Activated CD4-positive, alpha-beta T cell treated with anti-CD3 and anti-CD28 coated beads, Interleukin-2, amount 10 ng/mL, durations not matched to agents 7 days and 5 days (primary cell): ENCODE results near the gene GSDME. TPM values are rescaled to one million over a fixed set of nuclear protein-coding genes. Genes with fewer than 3 reads are reported as not detected.
A peak's percentile ranks its signal among the peaks of the same experiment; 100 is the strongest.

Source experiments
- CTCF ChIA-PET: fragments of 350-600 bp; sonication (Branson Sonifier 250); formaldehyde crosslinking; loops from one replicate; lab custom pipeline; 2021; ENCODE audit warnings: antibody characterized with exemption; lab: Charles Lee
- POLR2A ChIA-PET: fragments of 350-600 bp; sonication (Branson Sonifier 250); formaldehyde crosslinking; loops from one replicate; lab custom pipeline; 2021; ENCODE audit warnings: antibody characterized with exemption; lab: Charles Lee
- DNase-seq: peaks from one replicate; pipeline ENCODE4 v3.0.0-alpha.2; 2020
- H3K27ac Mint-ChIP-seq: one replicate; pipeline ENCODE4 v1.8.0; 2021; ENCODE audit warnings: mild to moderate bottlenecking, moderate library complexity, mixed read lengths
- H3K27me3 Mint-ChIP-seq: one replicate; pipeline ENCODE4 v1.8.0; 2021; ENCODE audit warnings: mixed read lengths
- H3K36me3 Mint-ChIP-seq: one replicate; pipeline ENCODE4 v1.8.0; 2021; ENCODE audit warnings: low read depth, mixed read lengths
- H3K4me1 Mint-ChIP-seq: one replicate; pipeline ENCODE4 v1.8.0; 2021; ENCODE audit warnings: mixed read lengths
- H3K4me3 Mint-ChIP-seq: one replicate; pipeline ENCODE4 v1.8.0; 2021; ENCODE audit warnings: mild to moderate bottlenecking, moderate library complexity, mixed read lengths
- H3K9me3 Mint-ChIP-seq: one replicate; pipeline ENCODE4 v1.8.0; 2021; ENCODE audit warnings: mixed read lengths
- total RNA-seq, 2 experiments: library from RNA; stranded (reverse); gene quantifications; one replicate each; pipeline ENCODE4 v1.2.3, GENCODE V29; 2021

GSDME gene
- total RNA-seq, 2 experiments from 2014 or later: 1.8 to 2.1 TPM

DNA sequence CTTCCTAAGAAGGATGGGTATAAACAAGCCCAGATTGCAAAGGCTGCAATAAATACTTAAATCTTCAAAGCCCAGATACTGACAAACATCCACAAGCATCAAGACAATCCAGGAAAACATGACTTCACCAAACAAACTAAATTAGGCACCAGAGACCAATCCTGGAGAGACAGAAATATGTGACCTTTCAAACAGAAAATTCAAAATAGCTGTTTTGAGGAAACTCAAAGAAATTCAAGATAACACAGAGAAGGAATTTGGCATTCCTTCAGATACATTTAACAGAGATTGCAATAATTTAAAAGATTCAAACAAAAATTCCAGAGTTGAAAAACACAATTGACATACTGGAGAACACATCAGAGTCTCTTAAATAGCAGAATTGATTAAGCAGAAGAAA, 23.0 kb downstream of the GSDME start:
- no peaks in the 10 kb centered on the region for H3K36me3 Mint-ChIP-seq
- no peak for DNase-seq
- POLR2A ChIA-PET: no interaction called here
- H3K4me3 Mint-ChIP-seq: no peak overlapping the region
- peaks cover 39% of the 10 kb centered on the region for H3K27me3 Mint-ChIP-seq
- CTCF ChIA-PET: no interaction called here
- no peak overlapping the region for H3K27ac Mint-ChIP-seq
- peaks cover 6% of the 10 kb centered on the region for H3K4me1 Mint-ChIP-seq
- H3K9me3 Mint-ChIP-seq: peaks cover 26% of the 10 kb centered on the region

DNA sequence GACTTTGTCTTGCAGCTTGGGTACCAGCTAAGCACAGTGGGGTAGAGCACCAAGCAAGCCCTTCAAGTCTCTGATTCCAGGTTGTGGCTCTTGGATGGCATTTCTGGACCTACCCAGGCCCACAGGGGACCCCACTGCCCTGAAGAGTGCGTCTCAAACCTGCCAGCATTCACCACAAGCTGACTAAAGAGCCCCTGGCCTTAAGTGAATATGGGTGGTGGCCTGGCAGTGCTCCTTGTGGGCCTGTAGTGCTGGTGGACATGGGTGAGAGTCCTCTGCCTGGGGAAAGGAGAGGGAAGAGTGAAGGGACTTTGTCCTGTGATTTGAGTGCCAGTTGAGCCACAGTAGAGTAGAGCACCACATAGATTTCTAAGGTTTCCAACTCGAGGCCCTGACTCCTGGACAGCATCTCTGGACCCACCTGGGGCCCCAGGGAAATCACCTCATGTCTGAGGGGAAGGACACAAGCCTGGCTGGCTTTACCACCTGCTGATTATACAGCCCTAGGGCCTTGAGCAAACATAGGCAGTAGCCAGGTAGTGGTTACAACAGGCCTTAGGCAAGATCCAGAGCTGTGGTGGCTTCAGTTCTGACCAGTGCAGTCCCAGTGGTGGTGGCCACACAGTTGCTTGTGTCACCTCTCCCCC, 23.7 kb downstream of the GSDME start:
- Mint-ChIP-seq H3K4me3 (no peak overlapping the region), H3K4me1 (peaks cover 14% of the 10 kb centered on the region), H3K27ac (no peak overlapping the region), H3K9me3 (peaks cover 20% of the 10 kb centered on the region), H3K36me3 (no peaks in the 10 kb centered on the region), H3K27me3 (peaks cover 32% of the 10 kb centered on the region)
- ChIA-PET POLR2A (no interaction called here), CTCF (interaction anchor here (1.7 kb wide), 1 partner anchor 359 kb away, joined by 6 read pairs; no protein-coding TSS in a partner anchor)
- no peak for DNase-seq

DNA sequence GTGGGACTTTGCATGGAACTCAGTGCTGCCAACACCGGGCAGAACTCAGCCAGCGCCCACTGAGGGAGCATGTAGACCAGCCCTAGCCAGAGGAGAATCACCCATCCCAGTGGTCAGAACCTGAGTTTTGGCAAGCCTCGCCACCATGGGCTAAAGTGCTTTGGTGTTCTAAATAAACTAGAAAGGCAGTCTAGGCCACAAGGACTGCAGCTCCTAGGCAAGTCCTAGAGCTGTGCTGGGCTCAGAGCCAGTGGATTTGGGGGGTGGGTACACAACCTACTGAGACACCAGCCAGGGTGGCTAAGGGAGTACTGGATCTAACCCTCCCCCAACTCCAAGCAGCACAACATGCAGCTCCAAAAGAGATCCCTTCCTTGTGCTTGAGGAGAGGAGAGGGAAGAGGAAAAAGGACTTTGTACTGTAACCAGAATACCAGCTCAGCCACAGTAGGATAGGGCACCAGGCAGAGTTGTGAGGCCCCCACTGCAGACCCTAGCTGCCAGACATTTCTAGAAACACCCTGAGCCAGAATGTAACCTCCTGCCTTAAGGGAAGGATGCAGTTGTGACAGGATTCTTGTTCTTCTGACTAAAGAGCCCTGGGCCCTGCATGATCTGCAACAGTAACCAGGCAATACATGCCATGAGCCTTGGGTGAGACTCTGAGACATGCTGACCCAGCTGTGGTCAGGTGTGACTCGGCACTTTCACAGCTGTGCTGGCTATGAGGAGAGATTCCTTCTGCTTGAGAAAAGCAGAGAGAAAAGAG, 24.4 kb downstream of the GSDME start:
- no peak overlapping the region for H3K27ac Mint-ChIP-seq
- ChIA-PET POLR2A (no interaction called here), CTCF (interaction anchor here (1.7 kb wide), 1 partner anchor 360 kb away, joined by 6 read pairs; no protein-coding TSS in a partner anchor)
- H3K36me3 Mint-ChIP-seq: no peaks in the 10 kb centered on the region
- H3K27me3 Mint-ChIP-seq: peaks cover 25% of the 10 kb centered on the region
- peaks cover 13% of the 10 kb centered on the region for H3K9me3 Mint-ChIP-seq
- DNase-seq: no peak
- no peak overlapping the region for H3K4me3 Mint-ChIP-seq
- H3K4me1 Mint-ChIP-seq: peaks cover 21% of the 10 kb centered on the region

DNA sequence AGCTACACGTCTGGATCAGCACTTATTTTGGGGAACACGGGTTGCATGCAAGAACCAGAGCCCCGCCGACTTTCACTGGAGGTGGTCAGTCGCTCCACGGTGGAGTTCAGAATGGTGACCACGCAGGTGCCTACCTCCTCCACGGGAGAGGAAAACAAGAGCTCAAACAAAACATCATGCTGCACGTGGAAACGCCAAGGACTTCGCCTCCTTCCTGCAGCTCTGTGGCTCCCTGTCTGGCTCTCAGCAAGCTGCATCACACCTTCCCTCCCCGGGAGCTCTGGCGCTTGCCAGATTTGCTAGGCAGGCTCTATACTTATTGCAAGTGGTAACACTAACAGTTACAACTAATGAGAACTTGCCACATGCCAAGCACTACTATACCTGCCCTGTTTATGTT, 26.0 kb downstream of the GSDME start:
- H3K4me1 Mint-ChIP-seq: peaks cover 31% of the 10 kb centered on the region
- H3K27ac Mint-ChIP-seq: no peak overlapping the region
- no peaks in the 10 kb centered on the region for H3K36me3 Mint-ChIP-seq
- peaks cover 5% of the 10 kb centered on the region for H3K9me3 Mint-ChIP-seq
- no peak overlapping the region for H3K4me3 Mint-ChIP-seq
- CTCF ChIA-PET: no interaction called here
- H3K27me3 Mint-ChIP-seq: peaks cover 13% of the 10 kb centered on the region
- POLR2A ChIA-PET: no interaction called here
- DNase-seq: no peak

DNA sequence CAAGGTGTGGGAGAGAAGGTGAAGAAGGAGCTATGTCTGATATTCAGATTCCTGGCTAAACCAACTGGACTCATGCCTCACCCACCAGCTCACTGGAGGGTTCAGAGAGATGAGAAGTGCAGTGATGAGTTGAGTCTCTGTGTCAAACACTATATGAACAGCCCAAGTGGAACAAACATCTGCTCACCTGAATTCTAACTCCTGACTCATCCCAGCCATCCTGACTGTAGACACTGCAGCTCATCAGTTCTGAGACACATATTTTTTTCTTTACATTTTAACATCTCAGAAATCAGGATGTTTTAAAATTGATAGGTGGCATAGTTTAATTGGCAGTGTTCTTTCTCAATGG, 27.3 kb downstream of the GSDME start:
- ChIA-PET POLR2A (no interaction called here), CTCF (interaction anchor here (0.7 to 1.2 kb wide), 3 partner anchors 9 to 91 kb away, joined by 3 read pairs; no protein-coding TSS in a partner anchor)
- Mint-ChIP-seq H3K27ac (no peak overlapping the region), H3K36me3 (no peaks in the 10 kb centered on the region), H3K4me1 (peaks cover 31% of the 10 kb centered on the region), H3K4me3 (no peak overlapping the region), H3K9me3 (peaks cover 2% of the 10 kb centered on the region), H3K27me3 (peaks cover 7% of the 10 kb centered on the region)
- DNase-seq: no peak

DNA sequence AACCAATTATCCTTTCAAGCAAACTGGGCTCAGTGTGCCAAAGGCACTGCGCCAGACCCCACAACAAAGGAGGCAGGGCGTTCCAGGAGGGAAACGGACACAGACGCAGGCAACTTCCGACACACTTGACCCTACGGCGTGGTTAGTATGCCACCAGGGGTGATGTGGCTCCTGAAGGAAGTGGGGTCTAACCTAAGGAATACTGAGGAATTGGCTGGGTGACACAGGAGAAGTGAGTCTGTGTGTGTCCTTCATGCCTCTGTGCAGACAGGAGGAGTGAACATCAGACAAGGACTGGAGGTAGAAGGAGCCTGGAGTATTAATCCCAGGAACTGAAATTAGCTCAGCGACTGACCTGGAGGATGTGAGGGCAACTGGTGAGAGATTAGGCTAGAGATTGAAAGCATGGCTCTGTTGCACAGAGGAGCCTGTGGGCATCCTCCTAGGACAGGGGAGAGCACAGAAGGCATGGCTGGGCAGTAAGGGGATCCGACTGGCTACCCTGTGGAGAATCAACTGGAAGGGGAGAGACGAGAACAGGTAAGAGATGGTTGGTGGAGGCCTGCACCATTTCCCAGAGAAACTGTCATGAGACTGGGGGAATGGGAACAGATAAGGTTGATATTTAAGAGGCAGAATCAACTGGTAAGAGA, 27.8 kb downstream of the GSDME start:
- Mint-ChIP-seq H3K27me3 (peaks cover 6% of the 10 kb centered on the region), H3K27ac (no peak overlapping the region), H3K4me3 (no peak overlapping the region), H3K9me3 (peaks cover 2% of the 10 kb centered on the region), H3K4me1 (peaks cover 31% of the 10 kb centered on the region), H3K36me3 (no peaks in the 10 kb centered on the region)
- no peak for DNase-seq
- CTCF ChIA-PET: interaction anchor here (1.0 to 1.2 kb wide), 2 partner anchors 9 to 13 kb away, joined by 3 read pairs; no protein-coding TSS in a partner anchor
- POLR2A ChIA-PET: no interaction called here

DNA sequence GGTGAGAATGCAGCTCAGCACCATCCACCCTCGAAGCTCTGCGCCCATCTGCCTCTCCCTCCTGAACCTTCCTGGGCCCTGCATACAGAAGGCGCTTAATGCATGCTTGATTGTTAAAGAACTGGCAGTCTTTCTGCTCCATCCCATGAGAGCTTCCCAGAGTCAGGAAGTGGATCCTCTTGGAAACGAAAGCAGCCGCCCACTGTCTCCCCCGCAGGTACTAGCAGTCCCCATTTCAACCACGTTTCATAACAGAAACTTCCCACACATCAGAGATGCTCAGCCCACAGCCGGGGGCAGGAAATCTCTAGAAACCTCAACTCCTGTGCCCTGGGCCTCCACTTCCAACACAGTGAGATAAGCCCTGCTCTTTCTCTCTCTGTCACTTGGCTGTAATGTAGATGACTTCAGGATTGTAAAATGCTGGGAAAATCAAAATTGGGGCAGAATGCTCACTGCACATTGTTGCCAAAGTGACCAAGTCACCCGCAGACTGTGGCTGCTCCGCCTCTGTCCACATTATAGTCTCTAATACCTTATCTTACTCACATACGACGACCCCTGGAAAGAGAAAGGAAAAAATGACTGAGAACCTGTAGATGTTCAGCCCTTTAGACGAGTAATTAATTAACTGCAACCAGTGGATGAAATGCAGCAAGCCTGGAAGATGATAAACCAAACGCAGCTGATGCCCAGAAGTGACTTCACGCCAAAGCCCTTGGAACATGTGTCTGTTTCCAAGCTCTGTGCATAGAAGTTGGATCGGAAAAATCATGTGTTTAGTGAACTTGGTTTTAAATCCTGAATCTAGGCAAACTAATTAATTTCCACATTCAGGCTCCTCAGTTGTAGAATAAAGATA, 28.5 kb downstream of the GSDME start:
- peak; percentile 37 for DNase-seq
- H3K27me3 Mint-ChIP-seq: peaks cover 2% of the 10 kb centered on the region
- ChIA-PET CTCF (no interaction called here), POLR2A (interaction anchor here (0.6 kb wide), 1 partner anchor 272 kb away, joined by 3 read pairs; no protein-coding TSS in a partner anchor)
- H3K27ac Mint-ChIP-seq: peak overlapping the region; percentile 3
- H3K36me3 Mint-ChIP-seq: no peaks in the 10 kb centered on the region
- no peak overlapping the region for H3K4me3 Mint-ChIP-seq
- H3K9me3 Mint-ChIP-seq: no peaks in the 10 kb centered on the region
- peaks cover 31% of the 10 kb centered on the region for H3K4me1 Mint-ChIP-seq

DNA sequence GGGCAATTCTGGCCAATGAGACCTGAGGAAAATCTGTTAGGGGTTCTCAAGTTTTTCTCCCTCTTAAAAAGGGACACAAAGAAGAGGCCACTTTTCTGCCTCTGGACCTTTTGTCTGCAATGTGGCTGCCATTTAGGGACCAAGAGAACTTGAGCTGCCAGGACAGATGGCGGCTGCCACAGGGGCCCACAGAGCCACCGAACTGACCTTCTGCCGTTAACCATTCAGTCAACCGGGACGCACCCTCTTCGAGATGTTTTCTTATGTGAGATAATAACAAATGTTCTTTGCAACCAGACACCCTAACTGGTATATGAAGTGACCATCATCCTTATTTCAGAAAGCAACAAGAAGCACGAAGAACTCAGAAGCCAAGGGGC, 29.2 kb downstream of the GSDME start:
- peaks cover 31% of the 10 kb centered on the region for H3K4me1 Mint-ChIP-seq
- no peaks in the 10 kb centered on the region for H3K9me3 Mint-ChIP-seq
- ChIA-PET CTCF (no interaction called here), POLR2A (interaction anchor here (0.6 kb wide), 1 partner anchor 273 kb away, joined by 3 read pairs; no protein-coding TSS in a partner anchor)
- H3K4me3 Mint-ChIP-seq: no peak overlapping the region
- H3K27me3 Mint-ChIP-seq: peaks cover 2% of the 10 kb centered on the region
- H3K27ac Mint-ChIP-seq: peak overlapping the region; percentile 3
- DNase-seq: no peak
- no peaks in the 10 kb centered on the region for H3K36me3 Mint-ChIP-seq

DNA sequence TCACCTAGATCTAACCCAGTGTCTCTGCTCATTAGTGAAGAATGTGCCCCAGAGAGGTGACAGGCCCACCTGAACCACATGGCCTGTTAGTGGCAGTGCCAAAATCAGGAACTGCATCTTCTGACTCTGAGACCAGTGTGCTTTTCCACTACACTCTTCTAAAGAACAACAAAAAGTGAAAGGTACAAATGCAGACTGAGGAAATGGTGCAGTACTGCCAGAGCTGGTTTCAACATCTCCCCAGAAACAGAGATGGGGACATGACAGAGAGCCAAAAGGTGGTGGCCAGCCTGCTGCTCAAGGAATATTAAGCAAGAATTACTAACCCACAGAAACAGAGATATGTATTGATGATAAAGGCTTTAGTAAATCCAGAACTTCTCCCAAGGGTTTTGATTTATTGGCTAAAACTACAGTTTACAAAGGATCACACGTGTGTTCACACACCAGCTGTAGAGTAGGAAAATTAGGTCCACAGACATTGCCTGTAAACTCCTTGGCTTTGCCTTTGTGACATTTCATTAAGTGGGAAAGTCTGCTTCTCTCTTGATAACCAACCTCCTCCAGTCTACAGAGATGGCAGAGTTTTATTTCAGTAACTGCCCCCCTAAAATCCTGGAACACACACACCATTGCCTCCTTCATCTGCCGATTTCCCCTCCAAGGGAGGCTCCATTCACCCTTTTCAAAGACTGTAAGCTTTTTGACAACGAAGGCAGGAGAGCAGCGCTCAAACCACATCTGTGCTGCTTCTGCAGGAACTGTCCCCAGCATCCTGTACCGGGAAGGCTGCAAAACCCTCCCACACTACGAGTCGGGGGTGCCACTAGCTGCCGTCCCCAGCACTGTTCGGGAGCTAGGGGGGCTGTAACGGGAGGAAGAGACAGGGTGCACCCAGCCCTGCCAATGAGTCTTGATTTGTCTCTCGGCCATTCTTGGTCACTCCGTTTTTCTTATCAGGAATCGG, 29.8 kb downstream of the GSDME start:
- Mint-ChIP-seq H3K4me3 (no peak overlapping the region), H3K27me3 (peaks cover 2% of the 10 kb centered on the region), H3K27ac (peak overlapping the region; percentile 41), H3K4me1 (peaks cover 31% of the 10 kb centered on the region), H3K36me3 (no peaks in the 10 kb centered on the region), H3K9me3 (no peaks in the 10 kb centered on the region)
- CTCF ChIA-PET: interaction anchor here (0.6 to 1.1 kb wide), 2 partner anchors 232 to 367 kb away, joined by 3 to 4 read pairs; no protein-coding TSS in a partner anchor
- DNase-seq: no peak
- POLR2A ChIA-PET: no interaction called here

DNA sequence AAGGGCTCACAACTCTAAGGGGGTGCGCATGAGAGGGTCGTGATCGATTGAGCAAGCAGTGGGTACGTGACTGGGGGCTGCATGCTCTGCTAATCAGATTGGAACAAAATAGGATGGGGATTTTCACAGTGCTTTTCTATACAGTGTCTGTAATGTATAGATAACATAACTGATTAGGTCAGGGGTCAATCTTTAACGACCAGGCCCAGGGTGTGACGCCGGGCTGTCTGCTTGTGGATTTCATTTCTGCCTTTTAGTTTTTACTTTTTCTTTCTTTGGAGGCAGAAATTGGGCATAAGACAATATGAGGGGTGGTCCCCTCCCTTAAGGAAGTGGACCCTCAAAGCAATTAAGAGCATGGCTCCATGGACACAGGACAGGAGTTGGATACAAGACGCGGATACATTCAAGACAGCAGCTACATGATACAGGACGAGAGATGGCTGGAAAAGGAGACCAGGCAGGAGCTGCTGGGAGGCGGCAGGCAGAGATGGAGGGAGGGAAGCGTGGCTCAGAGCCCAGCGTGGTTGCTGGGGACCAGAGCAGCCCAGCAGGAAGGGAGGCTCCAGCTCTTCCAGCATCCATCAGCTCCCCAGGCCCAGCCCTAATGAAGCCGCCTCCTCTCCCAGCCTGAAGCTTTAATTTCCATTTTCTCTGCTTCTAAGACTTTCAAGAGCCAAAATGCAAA, 31.6 kb downstream of the GSDME start:
- H3K27ac Mint-ChIP-seq: no peak overlapping the region
- H3K4me1 Mint-ChIP-seq: peaks cover 31% of the 10 kb centered on the region
- ChIA-PET CTCF (interaction anchor here (1.6 kb wide), 1 partner anchor 10 kb away, joined by 3 read pairs; no protein-coding TSS in a partner anchor), POLR2A (interaction anchor here (0.6 kb wide), 1 partner anchor 66 kb away, joined by 3 read pairs; no protein-coding TSS in a partner anchor)
- DNase-seq: no peak
- no peak overlapping the region for H3K4me3 Mint-ChIP-seq
- no peaks in the 10 kb centered on the region for H3K36me3 Mint-ChIP-seq
- H3K9me3 Mint-ChIP-seq: no peaks in the 10 kb centered on the region
- no peaks in the 10 kb centered on the region for H3K27me3 Mint-ChIP-seq
